H1 (cell line): ENCODE measurements around the gene RASSF4. TPM values are rescaled to one million over a fixed set of nuclear protein-coding genes. Genes with fewer than 3 reads are reported as not detected.

Source experiments
- CTCF ChIA-PET: fragments of 300-600 bp; sonication (Branson Sonifier 250); formaldehyde crosslinking; loops from one replicate; lab custom pipeline; 2021; ENCODE audit not compliant: partially characterized antibody; lab: Charles Lee
- POLR2A ChIA-PET: fragments of 300-600 bp; sonication (Branson Sonifier 250); formaldehyde crosslinking; loops from one replicate; lab custom pipeline; 2021; ENCODE audit warnings: inconsistent platforms; ENCODE audit not compliant: partially characterized antibody; lab: Charles Lee
- DNase-seq, 2 experiments: peaks; one replicate each; pipeline versions ENCODE4 v3.0.0 to v3.0.0-alpha.2; 2010 to 2022; ENCODE audit warnings: low spot score in 2 of 2, low read depth in 1 of 2, mixed read lengths in 1 of 2
- FAIRE-seq: peaks from 2 replicates; lab custom pipeline; 2011; peaks lifted over from hg19 to GRCh38; lab: Jason Lieb, UNC
- H2AFZ ChIP-seq: 2 replicates; pipeline ENCODE4 v1.8.1; 2012; ENCODE audit warnings: low read length, inconsistent platforms
- H2AK5ac ChIP-seq: 2 replicates; pipeline ENCODE4 v1.6.1; 2013; ENCODE audit warnings: low read depth, low read length
- H2BK120ac ChIP-seq: replicated peaks from 2 replicates; pipeline ENCODE3; 2013; ENCODE audit warnings: low read depth, low read length, inconsistent platforms
- H2BK12ac ChIP-seq: 2 replicates; pipeline ENCODE4 v1.6.1; 2013; ENCODE audit warnings: low read depth, low read length
- H2BK15ac ChIP-seq: 2 replicates; pipeline ENCODE4 v1.6.1; 2013; ENCODE audit warnings: low read length
- H2BK20ac ChIP-seq: 2 replicates; pipeline ENCODE4 v1.6.1; 2013; ENCODE audit warnings: low read length
- H2BK5ac ChIP-seq: 2 replicates; pipeline ENCODE4 v1.6.1; 2013; ENCODE audit warnings: low read depth, low read length
- H3K14ac ChIP-seq: 2 replicates; pipeline ENCODE4 v1.6.1; 2013; ENCODE audit warnings: inconsistent platforms; ENCODE audit not compliant: insufficient read length
- H3K18ac ChIP-seq: 2 replicates; pipeline ENCODE4 v1.6.1; 2013; ENCODE audit warnings: low read length; ENCODE audit errors: extremely low read depth
- H3K23ac ChIP-seq: 2 replicates; pipeline ENCODE4 v1.6.1; 2013; ENCODE audit warnings: inconsistent platforms; ENCODE audit not compliant: insufficient read length
- H3K23me2 ChIP-seq: 2 replicates; pipeline ENCODE4 v1.6.1; 2013; ENCODE audit warnings: low read depth, low read length
- H3K27ac ChIP-seq: 2 replicates; pipeline ENCODE4 v1.6.1; 2011; ENCODE audit warnings: low read depth, low read length, inconsistent platforms
- H3K27me3 ChIP-seq, 4 experiments: replicated peaks in 1 of 4; 1 replicate in 1 of 4; 2 replicates in 3 of 4; pipeline versions ENCODE4 v1.6.1 to v1.8.1; 2011 to 2013; ENCODE audit warnings: low read length in 3 of 4, mild to moderate bottlenecking in 3 of 4, inconsistent platforms in 2 of 4, mixed read lengths in 2 of 4, moderate library complexity in 1 of 4; ENCODE audit not compliant: control insufficient read depth in 3 of 4, insufficient read depth in 3 of 4; ENCODE audit errors: extremely low read depth in 1 of 4
- H3K36me3 ChIP-seq, 4 experiments: 2 replicates each; pipeline versions ENCODE4 v1.6.1 to v1.8.1; 2011 to 2013; ENCODE audit warnings: mild to moderate bottlenecking in 4 of 4, low read length in 3 of 4, moderate library complexity in 2 of 4, control low read depth in 1 of 4, inconsistent platforms in 1 of 4; ENCODE audit not compliant: insufficient read depth in 4 of 4, control insufficient read depth in 2 of 4
- H3K4ac ChIP-seq: replicated peaks from 2 replicates; pipeline ENCODE3; 2013; ENCODE audit warnings: low read length, low read depth, mixed read lengths, inconsistent platforms; ENCODE audit not compliant: insufficient read length
- H3K4me1 ChIP-seq, 4 experiments: replicated peaks in 1 of 4; 1 replicate in 1 of 4; 2 replicates in 3 of 4; pipeline versions ENCODE4 v1.6.1 to v1.8.1; 2011 to 2013; ENCODE audit warnings: low read length in 3 of 4, inconsistent platforms in 2 of 4, mixed read lengths in 1 of 4; ENCODE audit not compliant: insufficient read depth in 4 of 4, control insufficient read depth in 3 of 4
- H3K4me2 ChIP-seq, 2 experiments: 2 replicates each; pipeline versions ENCODE4 v1.6.1 to v1.8.1; 2011 to 2013; ENCODE audit warnings: low read depth in 2 of 2, low read length in 2 of 2, control low read depth in 1 of 2, inconsistent platforms in 1 of 2, mild to moderate bottlenecking in 1 of 2; ENCODE audit not compliant: insufficient read depth in 1 of 2
- H3K4me3 ChIP-seq, 4 experiments: fragments of 200-600, 300-600 bp in 1 of 4; sonication (generic), shearing (Covaris generic), sonication (Bioruptor Twin) in 1 of 4; 2 replicates each; pipeline versions ENCODE4 v1.5.1 to v1.8.1; 2011 to 2016; ENCODE audit warnings: low read length in 4 of 4, low read depth in 3 of 4, control low read depth in 2 of 4, inconsistent platforms in 2 of 4, mild to moderate bottlenecking in 2 of 4, mixed read lengths in 1 of 4, moderate library complexity in 1 of 4; ENCODE audit not compliant: insufficient read depth in 2 of 4; ENCODE audit errors: extremely low read depth in 1 of 4
- H3K56ac ChIP-seq: replicated peaks from 2 replicates; pipeline ENCODE3; 2013; ENCODE audit warnings: low read depth, mild to moderate bottlenecking, mixed read lengths, low read length, inconsistent platforms; ENCODE audit not compliant: insufficient read length
- H3K79me1 ChIP-seq: 2 replicates; pipeline ENCODE4 v1.6.1; 2013; ENCODE audit warnings: low read depth, low read length, control low read depth
- H3K79me2 ChIP-seq, 2 experiments: 2 replicates each; pipeline versions ENCODE4 v1.6.1 to v1.8.1; 2012 to 2013; ENCODE audit warnings: low read length in 2 of 2, mild to moderate bottlenecking in 2 of 2, inconsistent platforms in 1 of 2; ENCODE audit not compliant: insufficient read depth in 2 of 2, control insufficient read depth in 1 of 2
- H3K9ac ChIP-seq, 4 experiments: replicated peaks in 1 of 4; 1 replicate in 1 of 4; 2 replicates in 3 of 4; pipeline versions ENCODE4 v1.6.1 to v1.8.1; 2011 to 2013; ENCODE audit warnings: low read depth in 3 of 4, low read length in 3 of 4, control low read depth in 2 of 4, mild to moderate bottlenecking in 2 of 4, moderate library complexity in 2 of 4, inconsistent platforms in 1 of 4; ENCODE audit errors: extremely low read depth in 1 of 4
- H3K9me3 ChIP-seq, 2 experiments: 2 replicates each; pipeline versions ENCODE4 v1.6.1 to v1.8.1; 2012 to 2013; ENCODE audit warnings: mild to moderate bottlenecking in 2 of 2, moderate library complexity in 2 of 2, control low read depth in 1 of 2, inconsistent platforms in 1 of 2, low read depth in 1 of 2, low read length in 1 of 2, mixed read lengths in 1 of 2; ENCODE audit not compliant: insufficient read depth in 2 of 2
- H4K20me1 ChIP-seq, 2 experiments: replicated peaks in 1 of 2; 2 replicates each; pipeline versions ENCODE3 to v1.8.1; 2011 to 2013; ENCODE audit warnings: inconsistent platforms in 2 of 2, low read length in 2 of 2, mild to moderate bottlenecking in 1 of 2; ENCODE audit not compliant: insufficient read depth in 2 of 2, control insufficient read depth in 1 of 2
- H4K5ac ChIP-seq: 2 replicates; pipeline ENCODE4 v1.6.1; 2013; ENCODE audit warnings: low read length, low read depth, mixed read lengths, inconsistent platforms; ENCODE audit not compliant: insufficient read length
- H4K8ac ChIP-seq: 2 replicates; pipeline ENCODE4 v1.8.0; 2013; ENCODE audit warnings: mild to moderate bottlenecking, moderate library complexity, low read length, inconsistent platforms; ENCODE audit not compliant: insufficient read depth; ENCODE audit errors: extremely low read depth
- H4K91ac ChIP-seq: replicated peaks from 2 replicates; pipeline ENCODE3; 2013; ENCODE audit warnings: low read length, mixed read lengths, inconsistent platforms; ENCODE audit not compliant: insufficient read length
- CBX8 ChIP-seq: fragments of 300-800, 300-1000 bp; sonication (generic); IDR thresholded peaks from 2 replicates; pipeline ENCODE4 v1.7.1; 2016; ENCODE audit warnings: low read depth, low read length, borderline replicate concordance
- CHD1 ChIP-seq: IDR thresholded peaks from 2 replicates; pipeline ENCODE4 v1.6.1; 2012; ENCODE audit warnings: low read depth, low read length, improper control_type of control experiment
- HDAC2 ChIP-seq, 2 experiments: fragments of 300-600 bp in 1 of 2; sonication (generic) in 1 of 2; IDR thresholded peaks; 2 replicates each; pipeline ENCODE4 v1.6.1; 2011 to 2012; ENCODE audit warnings: low read depth in 2 of 2, low read length in 2 of 2, mild to moderate bottlenecking in 2 of 2, moderate library complexity in 2 of 2, borderline replicate concordance in 1 of 2, inconsistent platforms in 1 of 2
- JUN ChIP-seq: IDR thresholded peaks from 2 replicates; pipeline ENCODE4 v1.6.1; 2011; ENCODE audit warnings: low read depth, mild to moderate bottlenecking, improper control_type of control experiment, low read length
- KDM5A ChIP-seq: fragments of 200-600 bp; IDR thresholded peaks from 2 replicates; pipeline ENCODE4 v1.7.1; 2012; ENCODE audit warnings: mild to moderate bottlenecking, low read length, inconsistent platforms, mixed read lengths
- POLR2A ChIP-seq, 2 experiments: IDR thresholded peaks; 1 replicate in 1 of 2; 2 replicates in 1 of 2; pipeline ENCODE4 v1.6.1; 2011; ENCODE audit warnings: low read depth in 2 of 2, low read length in 2 of 2, mild to moderate bottlenecking in 2 of 2; ENCODE audit errors: control extremely low read depth in 1 of 2
- SP1 ChIP-seq: IDR thresholded peaks from 2 replicates; pipeline ENCODE4 v1.6.1; 2011; ENCODE audit warnings: low read depth, low read length
- SP4 ChIP-seq: IDR thresholded peaks from 2 replicates; pipeline ENCODE4 v1.6.1; 2012; ENCODE audit warnings: low read length, inconsistent platforms
- SUZ12 ChIP-seq: fragments of 200-600 bp; sonication (generic); IDR thresholded peaks from 2 replicates; pipeline ENCODE4 v1.6.1; 2012; ENCODE audit warnings: mild to moderate bottlenecking, inconsistent platforms, low read length, moderate library complexity, mixed read lengths
- TAF1 ChIP-seq: IDR thresholded peaks from 2 replicates; pipeline ENCODE4 v1.6.1; 2011; ENCODE audit warnings: mild to moderate bottlenecking, low read depth, low read length
- TAF7 ChIP-seq: optimal IDR thresholded peaks from 2 replicates; pipeline ENCODE3; 2011; ENCODE audit warnings: low read depth, mild to moderate bottlenecking, inconsistent platforms, low read length, moderate library complexity, borderline replicate concordance
- TBP ChIP-seq: IDR thresholded peaks from 2 replicates; pipeline ENCODE4 v1.6.1; 2011; ENCODE audit warnings: low read depth, low read length, improper control_type of control experiment
- TEAD4 ChIP-seq: IDR thresholded peaks from 2 replicates; pipeline ENCODE4 v1.6.1; 2012; ENCODE audit warnings: low read depth, low read length, inconsistent platforms, mixed read lengths
- WGBS, 2 experiments: shearing (Covaris generic) in 1 of 2; methylation state at CpG; one replicate each; pipeline versions ENCODE4 v1.1.6 to v1.1.7; 2013 to 2015; ENCODE audit warnings: low lambda C conversion rate in 2 of 2, mixed read lengths in 2 of 2, inconsistent platforms in 1 of 2, low coverage in 1 of 2, missing lambda C conversion rate in 1 of 2; ENCODE audit not compliant: insufficient replicate concordance in 2 of 2, insufficient coverage in 1 of 2, insufficient read length in 1 of 2; ENCODE audit errors: extremely low coverage in 1 of 2, missing lambda C conversion rate in 1 of 2; 5-methylcytosine and 5-hydroxymethylcytosine counted together
- polyA plus RNA-seq, 7 experiments: library from polyadenylated mRNA; depleted of rRNA in 3 of 7; stranded (reverse) in 5 of 7; unstranded in 2 of 7; fragments of >200 nt in 5 of 7; fragments of 200-250 nt in 2 of 7; gene quantifications; 1 replicate in 5 of 7; 2 replicates in 1 of 7; 4 replicates in 1 of 7; pipeline versions ENCODE4 v1.2.1 to v1.2.3, GENCODE V29; 2011 to 2013; ENCODE audit warnings: missing spikeins in 2 of 7, mixed read lengths in 2 of 7
- total RNA-seq: library from RNA; stranded (reverse); fragmentation: NEBNext Ultra II Directional; extraction: Animal tissue kit (Norgen Biotek cat#: 25700); gene quantifications from 2 replicates; pipeline ENCODE4 v1.2.1, GENCODE V29; 2021

Gene RASSF4
- total and polyA plus RNA-seq, 2 of the 8 experiments (the other 6 are each of a cell fraction or from before 2014, with no cell fraction given), result 14.3 to 14.5 TPM

DNA sequence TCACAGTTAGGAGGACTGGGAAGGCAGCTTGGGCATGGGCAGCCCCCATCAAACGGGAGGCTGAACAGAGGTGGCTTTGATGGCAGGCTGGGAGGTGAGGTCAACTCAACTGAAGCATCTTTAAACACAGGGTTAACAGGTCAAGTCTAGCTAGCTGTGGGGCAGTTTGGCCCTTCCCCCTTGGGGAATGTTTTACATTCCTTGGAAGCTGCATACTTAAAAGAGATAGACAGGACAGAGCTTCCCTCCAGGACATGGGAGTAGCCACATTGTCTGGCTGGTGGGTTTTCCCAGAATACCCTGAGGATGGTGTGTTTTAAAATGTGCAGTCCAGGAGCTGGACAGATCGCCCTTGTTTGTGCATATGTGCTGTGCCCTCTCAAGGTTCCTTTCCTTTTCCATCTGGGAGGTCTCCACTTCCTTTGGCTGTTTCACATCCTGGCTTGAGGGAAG lies 6.8 kb upstream of the RASSF4 start:
- Histone ChIP-seq H3K23ac (no peak overlapping the region), H2BK120ac (no peak overlapping the region), H3K9ac (no peak overlapping the region), H3K4me1 (peaks cover 0 to 7% (median 0%) of the 10 kb centered on the region in 4 experiments; a peak in 2 of 7 replicates), H4K91ac (no peak overlapping the region), H3K79me1 (no peaks in the 10 kb centered on the region), H3K14ac (no peak overlapping the region), H2AFZ (no peak overlapping the region), H2AK5ac (no peak overlapping the region), H2BK20ac (no peak overlapping the region), H3K79me2 (no peaks in the 10 kb centered on the region), H4K8ac (no peak overlapping the region), H4K5ac (no peak overlapping the region), H3K27ac (no peak overlapping the region), H4K20me1 (no peaks in the 10 kb centered on the region), H3K27me3 (no peaks in the 10 kb centered on the region; a peak in 1 of 7 replicates), H3K36me3 (no peaks in the 10 kb centered on the region), H3K4ac (no peak overlapping the region), H3K23me2 (no peaks in the 10 kb centered on the region; the same call in 1 of the 2 replicates), H2BK15ac (no peak overlapping the region), H3K9me3 (no peaks in the 10 kb centered on the region), H3K18ac (no peak overlapping the region), H3K4me3 (no peak overlapping the region), H3K4me2 (peak overlapping the region; percentile 18 to 24; a peak in 1 of 4 replicates), H3K56ac (no peak overlapping the region), H2BK12ac (no peak overlapping the region), H2BK5ac (no peak overlapping the region)
- peak in 1 of 2 experiments; percentile 41 for DNase-seq
- TF ChIP-seq TEAD4 (peak; percentile 86), KDM5A (no peak), TBP (no peak), POLR2A (IDR thresholded peaks at IDR 0.05; ENCODE audit: control extremely low read depth in 1 of 2, low read depth in 2 of 2, low read length in 2 of 2) (no peak), CHD1 (no peak), SUZ12 (no peak), JUN (no peak), TAF7 (no peak), SP1 (peak; percentile 67; the same call in 1 of the 2 replicates), TAF1 (no peak), HDAC2 (IDR thresholded peaks at IDR 0.05; ENCODE audit: borderline replicate concordance in 1 of 2, low read depth in 2 of 2, low read length in 2 of 2) (no peak), CBX8 (no peak), SP4 (no peak)
- ChIA-PET CTCF (interaction anchor here (0.8 to 13.4 kb wide), 8 partner anchors 13 to 87 kb away, joined by 3 to 143 read pairs (median 4); no protein-coding TSS in a partner anchor), POLR2A (interaction anchor here (0.9 to 2.6 kb wide), 5 partner anchors 10 to 26 kb away, joined by 3 to 14 read pairs (median 5); partner anchors contain the start of gene DEPP1)
- WGBS, 2 experiments, result 75% methylated on average over 2 of the region's 2 CpGs; no CpG with 5 or more reads in 1 of the 2 experiments
- FAIRE-seq, result no peak
